Loucy (cell line): ENCODE measurements around the gene NAT8L.

Source experiments
- H2AFZ ChIP-seq: fragments of 200-600 bp; sonication (generic); 2 replicates; pipeline ENCODE4 v1.6.0; 2016; ENCODE audit warnings: antibody characterized with exemption, mild to moderate bottlenecking, low read length, moderate library complexity
- H3F3A ChIP-seq: fragments of 200-600 bp; 2 replicates; pipeline ENCODE4 v1.6.0; 2016; ENCODE audit warnings: antibody characterized with exemption, low read depth, mild to moderate bottlenecking
- H3K27me3 ChIP-seq: fragments of 200-600 bp; sonication (generic); 2 replicates; pipeline ENCODE4 v1.6.1; 2014; ENCODE audit warnings: low read length, mild to moderate bottlenecking; ENCODE audit not compliant: insufficient read depth, poor library complexity, severe bottlenecking
- H3K36me3 ChIP-seq: fragments of 200-600 bp; sonication (generic); 2 replicates; pipeline ENCODE4 v1.6.1; 2016; ENCODE audit warnings: low read length; ENCODE audit not compliant: insufficient read depth
- H3K4me1 ChIP-seq: fragments of 200-600 bp; sonication (generic); 2 replicates; pipeline ENCODE4 v1.5.1; 2014; ENCODE audit warnings: low read length, mild to moderate bottlenecking; ENCODE audit not compliant: insufficient read depth, poor library complexity, severe bottlenecking
- H3K4me2 ChIP-seq: fragments of 200-600 bp; sonication (generic); 2 replicates; pipeline ENCODE4 v1.6.0; 2014; ENCODE audit warnings: antibody characterized with exemption, low read length, low read depth, mild to moderate bottlenecking; ENCODE audit not compliant: poor library complexity, severe bottlenecking
- H3K4me3 ChIP-seq: fragments of 200-600 bp; sonication (generic); 2 replicates; pipeline ENCODE4 v1.5.1; 2014; ENCODE audit warnings: low read length, mild to moderate bottlenecking, mixed read lengths; ENCODE audit not compliant: poor library complexity, severe bottlenecking
- H3K79me2 ChIP-seq: fragments of 200-600 bp; sonication (generic); 2 replicates; pipeline ENCODE4 v1.6.1; 2014; ENCODE audit warnings: low read length; ENCODE audit not compliant: insufficient read depth
- H3K9ac ChIP-seq: fragments of 200-600 bp; sonication (generic); 2 replicates; pipeline ENCODE4 v1.6.0; 2014; ENCODE audit warnings: mild to moderate bottlenecking, low read depth, low read length, moderate library complexity; ENCODE audit not compliant: poor library complexity, severe bottlenecking
- H3K9me2 ChIP-seq: fragments of 200-600 bp; sonication (generic); replicated peaks from 2 replicates; pipeline ENCODE4 v1.6.1; 2016; ENCODE audit warnings: low read depth, low read length, mixed read lengths
- H3K9me3 ChIP-seq: fragments of 200-600 bp; sonication (generic); 2 replicates; pipeline ENCODE4 v1.6.1; 2014; ENCODE audit warnings: mild to moderate bottlenecking, antibody characterized with exemption, low read length, low read depth; ENCODE audit not compliant: insufficient read depth
- H4K20me1 ChIP-seq: fragments of 200-600 bp; sonication (generic); 2 replicates; pipeline ENCODE4 v1.6.0; 2014; ENCODE audit warnings: antibody characterized with exemption, low read length, mild to moderate bottlenecking; ENCODE audit not compliant: insufficient read depth, poor library complexity, severe bottlenecking
- CTCF ChIP-seq: fragments of 200-600 bp; sonication (generic); conservative IDR thresholded peaks from 2 replicates; pipeline ENCODE4 v1.5.1; 2014; ENCODE audit warnings: mild to moderate bottlenecking, antibody characterized with exemption, low read length
- EZH2phosphoT487 ChIP-seq: fragments of 200-600 bp; IDR thresholded peaks from 2 replicates; pipeline ENCODE4 v1.6.1; 2018; ENCODE audit warnings: antibody characterized with exemption, mild to moderate bottlenecking, moderate library complexity, borderline replicate concordance

Gene NAT8L

GRCh38 chr4:2069161-2069971, 10.2 kb downstream of the NAT8L start:
- H3K4me1 ChIP-seq: no peaks in the 10 kb centered on the region
- TF ChIP-seq CTCF (no peak), EZH2phosphoT487 (no peak)

DNA sequence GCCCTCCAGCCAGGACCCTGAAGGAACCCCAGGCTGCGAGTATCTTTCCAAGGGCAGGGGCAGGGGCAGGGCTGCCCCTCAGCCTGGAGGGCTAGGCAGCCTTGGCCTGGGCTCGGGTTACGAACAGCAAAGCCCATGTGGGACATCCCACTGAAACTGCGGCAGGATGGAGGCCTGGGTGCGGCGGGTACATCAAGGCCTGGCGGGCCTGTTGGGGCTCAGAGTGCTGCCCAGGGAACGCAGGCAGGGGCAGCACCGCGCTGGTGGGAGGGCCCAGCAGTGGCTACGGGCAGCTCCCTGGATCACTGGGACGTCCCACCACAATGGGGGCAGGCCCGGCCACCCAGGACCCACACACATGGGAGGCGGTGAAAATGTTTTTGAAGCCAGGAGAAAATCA, 10.9 kb downstream of the NAT8L start:
- Histone ChIP-seq H3K36me3 (no peaks in the 10 kb centered on the region), H3K79me2 (no peaks in the 10 kb centered on the region), H3K27me3 (no peaks in the 10 kb centered on the region), H3K4me2 (no peak overlapping the region), H3K9ac (no peak overlapping the region), H3K9me2 (no peaks in the 10 kb centered on the region), H3K4me3 (no peak overlapping the region), H3K4me1 (no peaks in the 10 kb centered on the region), H3K9me3 (no peaks in the 10 kb centered on the region), H4K20me1 (no peaks in the 10 kb centered on the region), H2AFZ (no peak overlapping the region), H3F3A (no peaks in the 10 kb centered on the region)
- TF ChIP-seq EZH2phosphoT487 (no peak), CTCF (no peak)

More at GRCh38 chr4:2069161-2069971, 10.2 kb downstream of the NAT8L start:
- H3K9me3 ChIP-seq: no peaks in the 10 kb centered on the region
- H3K79me2 ChIP-seq: no peaks in the 10 kb centered on the region
- no peak overlapping the region for H3K4me2 ChIP-seq
- no peaks in the 10 kb centered on the region for H3K27me3 ChIP-seq
- H2AFZ ChIP-seq: no peak overlapping the region
- H3F3A ChIP-seq: no peaks in the 10 kb centered on the region
- H3K36me3 ChIP-seq: no peaks in the 10 kb centered on the region
- H3K9ac ChIP-seq: no peak overlapping the region
- H3K4me3 ChIP-seq: no peak overlapping the region
- H3K9me2 ChIP-seq: no peaks in the 10 kb centered on the region
- no peaks in the 10 kb centered on the region for H4K20me1 ChIP-seq

- Histone ChIP-seq H2AFZ (no peak overlapping the region), H3K4me2 (no peak overlapping the region), H3K4me1 (no peaks in the 10 kb centered on the region), H3K9me3 (no peaks in the 10 kb centered on the region), H3F3A (no peaks in the 10 kb centered on the region), H3K79me2 (no peaks in the 10 kb centered on the region), H3K9me2 (no peaks in the 10 kb centered on the region), H4K20me1 (no peaks in the 10 kb centered on the region), H3K4me3 (no peak overlapping the region), H3K27me3 (no peaks in the 10 kb centered on the region), H3K36me3 (no peaks in the 10 kb centered on the region), H3K9ac (no peak overlapping the region)
- TF ChIP-seq EZH2phosphoT487: no peak
- no peak for TF ChIP-seq CTCF
Measured at GRCh38 chr4:2070421-2071251, 11.5 kb downstream of the NAT8L start.
